ENCODE results near the gene EHD4.

EHD4 gene

DNA sequence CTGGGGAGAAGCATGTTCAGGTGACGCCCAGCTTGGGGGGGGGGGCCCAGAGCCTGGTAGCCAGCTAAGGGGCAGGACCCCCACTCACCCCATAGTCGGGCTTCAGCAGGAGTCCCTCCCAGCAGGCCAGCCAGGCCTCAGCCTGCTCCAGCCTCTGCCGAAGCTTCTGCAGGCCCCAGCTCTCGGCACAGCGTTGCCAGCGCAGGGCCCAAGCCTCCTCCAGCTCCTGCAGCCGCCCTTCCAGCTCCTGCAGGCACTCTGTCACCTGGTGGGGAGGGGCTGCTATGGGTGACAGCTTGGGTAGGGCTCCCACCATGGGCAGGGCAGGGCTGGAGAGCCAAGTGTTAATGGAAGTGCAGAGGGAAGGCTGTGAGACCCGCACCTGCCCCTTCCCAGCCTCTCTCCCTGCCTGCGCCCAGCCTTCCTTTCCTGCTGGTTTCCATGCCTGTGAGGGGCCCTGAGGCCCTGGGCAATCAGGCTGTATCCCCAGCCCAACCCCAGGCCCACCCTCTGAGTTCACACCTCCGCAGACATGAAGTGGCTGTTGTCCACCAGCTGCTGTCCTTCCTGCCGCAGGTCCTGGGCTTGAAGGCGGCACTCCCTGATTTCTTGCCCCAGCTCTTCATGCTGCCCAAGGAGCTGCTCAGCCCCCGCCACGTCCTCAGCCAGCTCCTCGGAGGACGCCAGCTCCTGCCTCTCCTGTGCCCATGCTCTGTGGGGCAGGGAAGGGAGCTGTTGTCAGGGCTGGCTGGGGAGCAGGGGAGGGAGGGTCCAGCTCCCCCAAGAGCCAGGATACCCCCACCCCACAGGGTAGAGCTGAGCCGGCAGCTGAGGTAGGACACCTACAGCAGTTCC lies 119.4 kb downstream of the EHD4 start:
- TF ChIP-seq, protein P1, sequence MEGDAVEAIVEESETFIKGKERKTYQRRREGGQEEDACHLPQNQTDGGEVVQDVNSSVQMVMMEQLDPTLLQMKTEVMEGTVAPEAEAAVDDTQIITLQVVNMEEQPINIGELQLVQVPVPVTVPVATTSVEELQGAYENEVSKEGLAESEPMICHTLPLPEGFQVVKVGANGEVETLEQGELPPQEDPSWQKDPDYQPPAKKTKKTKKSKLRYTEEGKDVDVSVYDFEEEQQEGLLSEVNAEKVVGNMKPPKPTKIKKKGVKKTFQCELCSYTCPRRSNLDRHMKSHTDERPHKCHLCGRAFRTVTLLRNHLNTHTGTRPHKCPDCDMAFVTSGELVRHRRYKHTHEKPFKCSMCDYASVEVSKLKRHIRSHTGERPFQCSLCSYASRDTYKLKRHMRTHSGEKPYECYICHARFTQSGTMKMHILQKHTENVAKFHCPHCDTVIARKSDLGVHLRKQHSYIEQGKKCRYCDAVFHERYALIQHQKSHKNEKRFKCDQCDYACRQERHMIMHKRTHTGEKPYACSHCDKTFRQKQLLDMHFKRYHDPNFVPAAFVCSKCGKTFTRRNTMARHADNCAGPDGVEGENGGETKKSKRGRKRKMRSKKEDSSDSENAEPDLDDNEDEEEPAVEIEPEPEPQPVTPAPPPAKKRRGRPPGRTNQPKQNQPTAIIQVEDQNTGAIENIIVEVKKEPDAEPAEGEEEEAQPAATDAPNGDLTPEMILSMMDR (IDR thresholded peaks at IDR 0.05) = no peak

DNA sequence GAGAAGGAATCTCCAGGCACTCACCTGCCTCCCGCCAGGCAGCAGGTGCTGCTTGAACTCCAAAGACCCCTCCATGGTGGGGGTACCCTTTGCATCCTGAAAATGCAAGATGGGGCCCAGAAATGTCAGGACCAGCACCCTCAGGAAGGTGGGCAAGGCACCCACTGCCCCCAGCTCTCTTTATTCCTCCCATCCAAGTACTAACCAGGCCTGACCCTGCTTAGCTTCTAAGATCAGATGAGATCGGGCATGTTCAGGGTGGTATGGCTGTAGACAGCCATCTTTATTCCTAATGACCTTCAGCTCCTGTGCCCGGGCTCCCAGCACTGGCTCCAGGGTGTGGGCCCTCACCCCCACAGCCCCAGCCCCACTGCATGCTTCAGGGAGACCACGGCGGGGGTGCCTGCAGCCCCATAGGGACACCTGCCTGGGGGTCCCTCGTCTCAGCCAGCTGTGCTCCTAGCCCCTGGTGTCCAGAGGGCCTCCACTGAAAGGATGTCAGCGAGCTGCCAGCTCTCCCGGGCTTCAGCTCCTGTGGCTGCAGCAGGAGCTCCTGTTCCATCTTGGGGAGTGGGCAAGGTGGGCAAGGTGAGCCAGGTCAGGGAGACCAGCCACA lies 120.5 kb downstream of the EHD4 start:
- TF ChIP-seq, protein P1 (IDR thresholded peaks at IDR 0.05) = no peak

DNA sequence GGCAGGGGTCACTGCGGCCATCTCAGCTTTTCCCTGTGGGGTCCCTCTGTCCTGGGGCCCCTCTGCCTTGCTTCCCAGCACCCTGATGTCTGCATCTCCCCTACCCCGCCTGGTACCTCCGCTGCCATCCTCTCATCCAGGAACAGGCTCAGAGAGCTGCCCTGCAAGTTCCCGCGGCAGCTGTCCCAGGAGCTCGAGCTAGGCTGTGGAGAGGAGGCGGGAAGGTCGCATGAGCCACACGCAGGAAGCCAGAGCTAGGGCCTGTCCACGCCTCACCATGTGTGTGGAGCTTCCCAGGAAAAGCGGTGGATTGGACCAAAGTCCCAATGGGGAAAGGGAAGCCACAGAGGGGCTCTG lies 121.2 kb downstream of the EHD4 start:
- TF ChIP-seq, protein P1 (IDR thresholded peaks at IDR 0.05) = no peak

DNA sequence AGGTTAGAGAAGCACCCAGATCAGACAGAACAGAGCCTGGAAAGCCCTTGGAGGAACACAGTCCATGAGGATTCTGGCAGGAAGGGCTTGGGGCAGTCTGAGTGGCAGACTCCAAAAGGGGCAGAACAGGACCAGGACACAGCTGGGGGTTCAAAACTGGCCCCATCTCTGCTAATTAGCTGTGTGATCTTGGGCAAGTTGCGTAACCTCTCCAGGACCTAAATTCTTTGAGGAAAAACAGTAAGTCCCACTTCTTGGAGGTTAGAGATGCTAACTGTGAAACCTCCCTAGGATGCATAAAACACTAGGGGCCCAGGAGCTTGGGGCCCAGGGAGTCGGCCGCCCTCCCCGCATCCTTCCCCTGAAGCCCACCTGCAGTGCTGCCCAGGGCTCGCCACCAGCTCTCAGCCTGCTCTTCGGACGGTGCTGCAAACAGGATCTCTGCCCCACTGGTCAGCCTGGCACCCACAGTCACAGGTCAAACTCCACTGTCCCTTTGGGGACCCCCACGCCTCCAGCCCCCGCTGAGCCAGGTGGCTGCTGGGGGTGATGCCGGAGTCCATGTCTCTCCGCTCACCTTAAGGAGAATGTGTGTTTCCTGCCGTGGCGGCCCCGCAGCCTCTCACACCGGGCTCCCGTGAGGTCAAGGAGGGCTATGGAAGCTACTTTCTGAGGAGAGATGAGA lies 121.7 kb downstream of the EHD4 start:
- TF ChIP-seq, protein P1 (IDR thresholded peaks at IDR 0.05) = no peak

DNA sequence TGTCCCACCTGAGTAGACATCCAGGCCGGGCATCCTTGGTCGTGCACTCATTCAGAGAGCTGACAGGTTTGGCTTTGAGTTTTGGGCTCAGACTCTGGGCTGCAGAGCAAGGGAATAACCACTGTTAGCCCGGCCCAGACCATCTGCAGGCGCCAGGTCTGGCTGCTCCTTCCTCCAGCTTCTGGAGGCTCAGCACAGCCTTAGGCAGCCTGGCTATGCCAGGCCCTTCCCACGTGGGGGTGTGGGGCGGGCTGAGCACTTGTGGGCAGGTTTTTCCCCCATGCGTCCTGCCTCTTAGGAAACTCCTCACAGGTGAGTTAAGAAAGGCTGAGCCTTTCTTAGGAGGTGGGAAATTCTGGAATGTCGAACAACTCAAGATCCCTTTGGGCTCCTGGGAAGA lies 122.5 kb downstream of the EHD4 start:
- TF ChIP-seq, protein P1 (IDR thresholded peaks at IDR 0.05) = no peak

GRCh38 chr15:41849204-41849603 lies 123.2 kb downstream of the EHD4 start:
- TF ChIP-seq, protein P1 (IDR thresholded peaks at IDR 0.05) = no peak

DNA sequence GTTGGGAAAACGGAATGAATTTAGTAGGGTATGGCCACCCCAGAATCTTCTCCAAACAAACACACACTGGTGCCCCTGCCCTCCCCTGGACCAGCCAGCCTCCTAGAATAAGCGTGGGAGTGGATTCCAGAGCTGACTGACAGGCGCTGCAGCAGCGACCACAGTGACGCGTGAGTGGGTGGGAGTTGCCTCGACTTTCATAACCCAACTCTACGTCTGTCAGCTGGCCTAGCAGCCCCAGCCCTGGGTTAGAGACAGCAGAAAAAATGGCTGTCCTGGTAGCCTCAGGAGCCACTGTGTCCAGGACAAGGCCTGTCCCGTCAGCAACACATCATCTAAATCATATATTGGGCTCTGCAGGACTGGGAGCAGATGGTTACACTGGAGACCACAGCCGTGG lies 123.7 kb downstream of the EHD4 start:
- TF ChIP-seq, protein P1 (IDR thresholded peaks at IDR 0.05) = no peak

Measured in LNCAP (cell line).